ENCODE results near the gene ITPRIP. TPM values are rescaled to one million over a fixed set of nuclear protein-coding genes. Genes with fewer than 3 reads are reported as not detected.

The ITPRIP gene
- total and polyA plus RNA-seq, 4 donors: 3.5 to 7.9 (median 6.0) TPM

DNA sequence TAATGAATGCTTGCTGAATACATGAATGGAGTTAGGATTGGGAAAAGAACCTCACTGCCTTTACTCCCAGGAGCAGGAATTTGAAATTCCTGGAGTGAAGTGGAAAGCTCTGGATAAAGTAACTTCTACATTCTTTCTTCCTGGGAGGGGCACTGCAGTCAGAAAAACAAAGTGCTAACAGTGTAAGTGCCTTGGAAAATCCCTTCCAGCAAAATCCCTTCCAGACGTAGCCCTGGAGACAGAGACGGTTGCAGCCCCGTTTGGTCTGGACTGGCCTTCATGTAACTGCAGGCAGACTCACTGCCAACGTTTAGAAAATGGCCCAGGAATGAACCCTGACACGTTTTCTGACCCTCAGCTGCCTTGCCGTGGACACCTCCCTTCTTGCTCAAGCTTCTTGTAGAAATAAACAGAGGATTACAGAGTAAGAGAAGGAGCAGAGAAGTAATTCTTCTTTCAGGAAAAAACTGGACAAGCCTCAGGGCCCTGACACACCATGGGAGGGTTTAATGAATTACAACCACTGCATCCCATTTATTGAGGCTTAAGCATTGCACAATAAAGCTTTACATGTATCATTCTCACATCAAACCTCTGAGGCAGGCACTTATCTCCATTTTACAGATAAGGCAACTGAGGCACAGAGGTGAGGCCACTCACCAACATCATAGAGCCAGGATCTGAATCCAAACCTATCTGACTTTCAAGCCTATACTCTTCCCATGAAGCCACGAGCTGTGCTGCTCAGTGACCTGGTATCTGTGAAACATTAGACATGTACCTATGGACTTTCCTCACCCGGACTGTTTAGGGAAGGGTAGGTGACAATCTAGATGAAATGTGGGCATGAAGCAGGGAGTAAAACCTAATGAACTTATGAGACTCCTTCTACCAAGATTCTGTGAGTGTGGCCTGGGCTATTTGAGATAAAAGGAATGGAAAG, 7.8 kb downstream of the ITPRIP start:
- Histone ChIP-seq H3K27ac (ENCODE audit: low read depth in 1 of 2, low read length in 2 of 2) (peak overlapping the region; percentile 37 to 69), H3K27me3 (ENCODE audit: control insufficient read depth in 4 of 4, insufficient read depth in 4 of 4, low read length in 3 of 4) (no peaks in the 10 kb centered on the region), H3K36me3 (ENCODE audit: control insufficient read depth in 4 of 4, insufficient read depth in 3 of 4, low read depth in 1 of 4, low read length in 3 of 4) (no peaks in the 10 kb centered on the region), H3K9ac (ENCODE audit: low read depth in 1 of 2, low read length in 2 of 2) (peak overlapping the region in 1 of 2 donors; percentile 29), H3K9me3 (ENCODE audit: control insufficient read depth in 4 of 4, low read length in 3 of 4) (no peaks in the 10 kb centered on the region), H3K4me1 (ENCODE audit: control insufficient read depth in 4 of 4, insufficient read depth in 4 of 4, low read length in 3 of 4) (peaks cover 0 to 28% (median 13%) of the 10 kb centered on the region in 4 donors), H3K4me3 (ENCODE audit: low read depth in 1 of 3, low read length in 3 of 3) (no peak overlapping the region)
- 39% methylated on average over 8 of the region's 8 CpGs for WGBS
- TF ChIP-seq FOXA1 (IDR thresholded peaks at IDR 0.05) (no peak), NR2F2 (IDR thresholded peaks at IDR 0.05) (peak; percentile 55), HNF4A (conservative IDR thresholded peaks at IDR 0.05) (no peak), RXRA (IDR thresholded peaks at IDR 0.05) (peak; percentile 39 to 50), SP1 (IDR thresholded peaks at IDR 0.05) (peak; percentile 20)
- TF ChIP-seq, protein P1, sequence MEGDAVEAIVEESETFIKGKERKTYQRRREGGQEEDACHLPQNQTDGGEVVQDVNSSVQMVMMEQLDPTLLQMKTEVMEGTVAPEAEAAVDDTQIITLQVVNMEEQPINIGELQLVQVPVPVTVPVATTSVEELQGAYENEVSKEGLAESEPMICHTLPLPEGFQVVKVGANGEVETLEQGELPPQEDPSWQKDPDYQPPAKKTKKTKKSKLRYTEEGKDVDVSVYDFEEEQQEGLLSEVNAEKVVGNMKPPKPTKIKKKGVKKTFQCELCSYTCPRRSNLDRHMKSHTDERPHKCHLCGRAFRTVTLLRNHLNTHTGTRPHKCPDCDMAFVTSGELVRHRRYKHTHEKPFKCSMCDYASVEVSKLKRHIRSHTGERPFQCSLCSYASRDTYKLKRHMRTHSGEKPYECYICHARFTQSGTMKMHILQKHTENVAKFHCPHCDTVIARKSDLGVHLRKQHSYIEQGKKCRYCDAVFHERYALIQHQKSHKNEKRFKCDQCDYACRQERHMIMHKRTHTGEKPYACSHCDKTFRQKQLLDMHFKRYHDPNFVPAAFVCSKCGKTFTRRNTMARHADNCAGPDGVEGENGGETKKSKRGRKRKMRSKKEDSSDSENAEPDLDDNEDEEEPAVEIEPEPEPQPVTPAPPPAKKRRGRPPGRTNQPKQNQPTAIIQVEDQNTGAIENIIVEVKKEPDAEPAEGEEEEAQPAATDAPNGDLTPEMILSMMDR (IDR thresholded peaks at IDR 0.05; ENCODE audit: low read depth, low read length, missing input control): no peak
- TF ChIP-seq, protein P2, sequence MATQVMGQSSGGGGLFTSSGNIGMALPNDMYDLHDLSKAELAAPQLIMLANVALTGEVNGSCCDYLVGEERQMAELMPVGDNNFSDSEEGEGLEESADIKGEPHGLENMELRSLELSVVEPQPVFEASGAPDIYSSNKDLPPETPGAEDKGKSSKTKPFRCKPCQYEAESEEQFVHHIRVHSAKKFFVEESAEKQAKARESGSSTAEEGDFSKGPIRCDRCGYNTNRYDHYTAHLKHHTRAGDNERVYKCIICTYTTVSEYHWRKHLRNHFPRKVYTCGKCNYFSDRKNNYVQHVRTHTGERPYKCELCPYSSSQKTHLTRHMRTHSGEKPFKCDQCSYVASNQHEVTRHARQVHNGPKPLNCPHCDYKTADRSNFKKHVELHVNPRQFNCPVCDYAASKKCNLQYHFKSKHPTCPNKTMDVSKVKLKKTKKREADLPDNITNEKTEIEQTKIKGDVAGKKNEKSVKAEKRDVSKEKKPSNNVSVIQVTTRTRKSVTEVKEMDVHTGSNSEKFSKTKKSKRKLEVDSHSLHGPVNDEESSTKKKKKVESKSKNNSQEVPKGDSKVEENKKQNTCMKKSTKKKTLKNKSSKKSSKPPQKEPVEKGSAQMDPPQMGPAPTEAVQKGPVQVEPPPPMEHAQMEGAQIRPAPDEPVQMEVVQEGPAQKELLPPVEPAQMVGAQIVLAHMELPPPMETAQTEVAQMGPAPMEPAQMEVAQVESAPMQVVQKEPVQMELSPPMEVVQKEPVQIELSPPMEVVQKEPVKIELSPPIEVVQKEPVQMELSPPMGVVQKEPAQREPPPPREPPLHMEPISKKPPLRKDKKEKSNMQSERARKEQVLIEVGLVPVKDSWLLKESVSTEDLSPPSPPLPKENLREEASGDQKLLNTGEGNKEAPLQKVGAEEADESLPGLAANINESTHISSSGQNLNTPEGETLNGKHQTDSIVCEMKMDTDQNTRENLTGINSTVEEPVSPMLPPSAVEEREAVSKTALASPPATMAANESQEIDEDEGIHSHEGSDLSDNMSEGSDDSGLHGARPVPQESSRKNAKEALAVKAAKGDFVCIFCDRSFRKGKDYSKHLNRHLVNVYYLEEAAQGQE (IDR thresholded peaks at IDR 0.05): peak; percentile 72
- no peak for DNase-seq (ENCODE audit: low spot score)

DNA sequence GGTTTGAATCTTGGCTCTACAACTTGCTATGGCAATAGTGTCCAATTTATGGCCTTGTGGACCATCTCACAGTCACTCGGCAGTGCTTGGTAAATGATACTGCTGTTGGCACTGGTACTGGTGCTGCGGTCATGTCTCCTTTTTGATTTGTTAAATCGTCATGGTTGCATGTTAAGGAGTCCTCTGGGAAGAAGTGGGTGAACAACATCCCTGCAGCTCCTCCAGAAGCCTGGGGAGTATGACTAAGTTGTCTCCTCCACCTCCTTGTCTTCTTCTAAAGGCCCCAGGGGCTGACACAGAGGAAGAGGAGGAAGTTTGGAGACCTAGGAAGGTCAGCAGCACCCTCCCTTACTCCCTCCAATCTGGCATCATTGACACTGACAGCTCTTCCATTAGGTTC, 8.5 kb downstream of the ITPRIP start:
- no peak for DNase-seq (ENCODE audit: low spot score)
- H3K4me3 ChIP-seq (ENCODE audit: low read depth in 1 of 3, low read length in 3 of 3): no peak overlapping the region
- H3K27me3 ChIP-seq (ENCODE audit: control insufficient read depth in 4 of 4, insufficient read depth in 4 of 4, low read length in 3 of 4): no peaks in the 10 kb centered on the region
- H3K4me1 ChIP-seq (ENCODE audit: control insufficient read depth in 4 of 4, insufficient read depth in 4 of 4, low read length in 3 of 4): peaks cover 0 to 24% (median 13%) of the 10 kb centered on the region in 4 donors
- no peaks in the 10 kb centered on the region for H3K36me3 ChIP-seq (ENCODE audit: control insufficient read depth in 4 of 4, insufficient read depth in 3 of 4, low read depth in 1 of 4, low read length in 3 of 4)
- peak overlapping the region; percentile 37 to 69 for H3K27ac ChIP-seq (ENCODE audit: low read depth in 1 of 2, low read length in 2 of 2)
- H3K9ac ChIP-seq (ENCODE audit: low read depth in 1 of 2, low read length in 2 of 2): no peak overlapping the region
- WGBS: 85% methylated on average over 3 of the region's 3 CpGs
- H3K9me3 ChIP-seq (ENCODE audit: control insufficient read depth in 4 of 4, low read length in 3 of 4): no peaks in the 10 kb centered on the region
- TF ChIP-seq HNF4G (IDR thresholded peaks at IDR 0.05) (no peak), RXRA (IDR thresholded peaks at IDR 0.05) (no peak), EGR1 (IDR thresholded peaks at IDR 0.05; ENCODE audit: low read depth in 2 of 2) (no peak), SP1 (IDR thresholded peaks at IDR 0.05) (no peak), NR2F2 (IDR thresholded peaks at IDR 0.05) (no peak), FOXA1 (IDR thresholded peaks at IDR 0.05) (no peak), JUND (IDR thresholded peaks at IDR 0.05) (no peak), YY1 (IDR thresholded peaks at IDR 0.05) (no peak), FOXA2 (IDR thresholded peaks at IDR 0.05) (no peak), RAD21 (IDR thresholded peaks at IDR 0.05) (no peak)
- TF ChIP-seq, protein P3, sequence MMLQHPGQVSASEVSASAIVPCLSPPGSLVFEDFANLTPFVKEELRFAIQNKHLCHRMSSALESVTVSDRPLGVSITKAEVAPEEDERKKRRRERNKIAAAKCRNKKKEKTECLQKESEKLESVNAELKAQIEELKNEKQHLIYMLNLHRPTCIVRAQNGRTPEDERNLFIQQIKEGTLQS (IDR thresholded peaks at IDR 0.05): no peak
- TF ChIP-seq, protein P4, sequence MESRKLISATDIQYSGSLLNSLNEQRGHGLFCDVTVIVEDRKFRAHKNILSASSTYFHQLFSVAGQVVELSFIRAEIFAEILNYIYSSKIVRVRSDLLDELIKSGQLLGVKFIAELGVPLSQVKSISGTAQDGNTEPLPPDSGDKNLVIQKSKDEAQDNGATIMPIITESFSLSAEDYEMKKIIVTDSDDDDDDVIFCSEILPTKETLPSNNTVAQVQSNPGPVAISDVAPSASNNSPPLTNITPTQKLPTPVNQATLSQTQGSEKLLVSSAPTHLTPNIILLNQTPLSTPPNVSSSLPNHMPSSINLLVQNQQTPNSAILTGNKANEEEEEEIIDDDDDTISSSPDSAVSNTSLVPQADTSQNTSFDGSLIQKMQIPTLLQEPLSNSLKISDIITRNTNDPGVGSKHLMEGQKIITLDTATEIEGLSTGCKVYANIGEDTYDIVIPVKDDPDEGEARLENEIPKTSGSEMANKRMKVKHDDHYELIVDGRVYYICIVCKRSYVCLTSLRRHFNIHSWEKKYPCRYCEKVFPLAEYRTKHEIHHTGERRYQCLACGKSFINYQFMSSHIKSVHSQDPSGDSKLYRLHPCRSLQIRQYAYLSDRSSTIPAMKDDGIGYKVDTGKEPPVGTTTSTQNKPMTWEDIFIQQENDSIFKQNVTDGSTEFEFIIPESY (IDR thresholded peaks at IDR 0.05): no peak
- TF ChIP-seq, protein P1 (IDR thresholded peaks at IDR 0.05; ENCODE audit: low read depth, low read length, missing input control): no peak
- TF ChIP-seq, protein P5, sequence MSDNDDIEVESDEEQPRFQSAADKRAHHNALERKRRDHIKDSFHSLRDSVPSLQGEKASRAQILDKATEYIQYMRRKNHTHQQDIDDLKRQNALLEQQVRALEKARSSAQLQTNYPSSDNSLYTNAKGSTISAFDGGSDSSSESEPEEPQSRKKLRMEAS (IDR thresholded peaks at IDR 0.05): no peak
- TF ChIP-seq, protein P2 (IDR thresholded peaks at IDR 0.05): no peak
